Frontal cortex (tissue), 4 donors: ENCODE measurements around the gene STK24. TPM values are rescaled to one million over a fixed set of nuclear protein-coding genes. Genes with fewer than 3 reads are reported as not detected.
"Not testable (repeated sequence)": the region's sequence is repeated elsewhere in the genome, so short reads cannot be mapped to it uniquely, and the experiment has no call there.

Source experiments
- DNase-seq, 2 donors: peaks; one replicate each; pipeline ENCODE4 v3.0.0; 2012; ENCODE audit warnings: low spot score in 2 of 2
- FAIRE-seq: peaks from 2 replicates; lab custom pipeline; 2012; peaks lifted over from hg19 to GRCh38; lab: Jason Lieb, UNC
- total RNA-seq: library from RNA; depleted of rRNA; stranded (reverse); fragments of >200 nt; gene quantifications from one replicate; pipeline ENCODE4 v1.2.3, GENCODE V29; 2014
- donor health status: control.
- donor health status: control.
- donor health status: control.

STK24 gene
- total RNA-seq, 1 donor from 2014 or later: 26.1 TPM

DNA sequence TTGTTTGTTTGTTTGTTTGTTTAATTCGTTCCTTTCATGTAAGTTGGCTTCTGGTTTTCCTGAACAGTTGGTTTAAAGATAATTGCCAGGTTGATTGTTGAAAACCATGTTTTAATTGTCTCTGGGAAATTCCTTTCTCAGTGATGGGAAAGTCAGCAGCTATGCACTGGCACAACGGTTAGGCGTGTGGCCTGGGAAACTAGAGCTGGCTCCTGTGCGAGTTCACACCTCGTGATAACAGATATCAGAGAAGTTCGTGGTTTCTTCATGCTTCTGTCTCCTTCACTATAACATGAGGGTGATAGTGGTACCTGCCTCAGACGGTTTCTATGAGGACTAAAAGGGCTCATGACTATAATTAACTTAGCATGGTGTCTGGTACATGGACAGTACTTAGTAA lies 153.5 kb downstream of the STK24 start:
- FAIRE-seq (no peak), DNase-seq (no peak)

- FAIRE-seq (no peak), DNase-seq (no peak)
Measured at GRCh38 chr13:98422046-98422445, 154.9 kb downstream of the STK24 start.

DNA sequence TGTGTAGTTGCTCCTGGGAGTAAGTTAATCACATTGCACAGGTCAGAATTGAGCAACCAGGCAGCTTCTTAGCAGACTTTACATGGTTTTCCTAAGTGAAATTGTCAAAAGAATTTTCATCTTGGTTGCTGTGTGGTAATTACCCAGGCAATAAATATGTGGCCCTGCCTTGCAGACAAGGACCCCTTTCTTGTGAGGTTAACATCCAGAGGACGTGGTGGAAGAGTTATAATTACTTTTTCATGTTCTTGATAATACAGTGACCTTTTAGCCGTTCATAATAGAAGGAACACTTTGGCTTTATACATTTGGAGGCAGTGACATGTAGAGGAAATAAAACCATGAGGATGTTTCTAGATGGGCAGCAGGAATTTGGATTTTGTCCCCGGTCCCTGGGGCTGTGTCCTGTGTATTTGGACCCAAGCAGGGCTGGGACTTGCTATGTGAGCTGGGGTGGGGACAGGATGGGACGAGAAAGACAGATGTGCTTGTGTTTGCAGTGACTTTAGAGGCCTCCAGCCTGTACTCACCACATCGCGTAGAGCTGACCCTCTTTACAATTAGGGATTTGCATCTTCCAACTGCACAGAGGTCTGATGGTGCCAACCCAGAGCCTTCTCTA lies 156.2 kb downstream of the STK24 start:
- no peak for FAIRE-seq
- DNase-seq: no peak

DNA sequence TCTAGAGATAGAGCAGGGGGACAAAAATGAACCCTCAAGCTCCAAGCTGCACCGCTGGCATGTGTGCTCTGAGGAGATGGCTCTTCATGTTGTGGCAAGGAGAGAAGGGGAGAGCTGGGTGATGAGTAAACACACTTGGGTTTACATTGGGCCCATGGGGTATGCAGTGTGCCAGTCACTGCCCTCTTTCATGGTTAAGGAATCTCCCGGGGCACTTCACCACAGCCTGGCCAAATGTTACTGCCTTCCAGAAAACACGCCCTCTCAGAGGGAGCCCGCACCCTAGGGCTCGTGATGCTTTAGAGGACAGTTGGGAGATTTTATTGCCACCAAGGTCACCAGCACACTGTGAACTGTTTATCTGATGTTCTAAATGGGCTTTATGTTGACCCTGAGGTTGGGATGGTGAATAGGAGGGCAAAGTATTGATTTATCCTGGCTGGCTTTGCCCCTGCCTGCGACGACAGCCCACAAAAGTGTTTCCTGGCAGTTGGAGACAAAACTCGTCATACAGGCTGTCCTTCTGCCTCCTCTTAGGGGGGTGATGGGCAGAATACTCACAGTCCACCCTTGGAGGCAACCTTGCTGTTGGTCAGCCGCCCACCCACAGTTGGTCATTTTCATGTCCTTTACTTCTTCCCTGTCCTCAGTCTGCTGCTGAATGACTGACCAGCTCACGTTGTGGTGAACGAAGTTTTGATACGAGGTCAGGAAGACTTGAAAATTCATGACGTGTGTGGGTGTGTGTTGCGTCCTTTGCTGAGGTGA lies 156.9 kb downstream of the STK24 start:
- FAIRE-seq (no peak), DNase-seq (no peak)

DNA sequence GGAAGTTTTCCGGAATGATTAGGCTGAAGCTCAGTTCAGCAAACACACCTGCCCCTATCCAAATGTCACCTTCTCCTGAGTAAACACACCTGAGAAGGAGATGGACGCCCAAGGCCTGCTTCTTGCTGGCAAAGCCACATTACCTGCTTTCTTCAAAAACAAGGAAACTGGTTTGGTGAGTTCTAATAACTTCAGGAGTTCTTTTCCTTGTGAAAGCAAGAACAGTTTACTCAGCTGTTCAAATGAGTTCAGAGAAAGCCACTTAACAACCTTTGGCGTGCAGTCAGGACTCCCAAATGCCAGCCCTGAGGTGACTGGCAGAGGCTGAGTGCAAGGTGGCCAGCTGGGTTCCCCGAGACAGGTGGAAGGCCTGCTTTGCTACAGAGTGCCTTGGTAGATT lies 160.5 kb downstream of the STK24 start:
- FAIRE-seq (no peak), DNase-seq (no peak)

DNA sequence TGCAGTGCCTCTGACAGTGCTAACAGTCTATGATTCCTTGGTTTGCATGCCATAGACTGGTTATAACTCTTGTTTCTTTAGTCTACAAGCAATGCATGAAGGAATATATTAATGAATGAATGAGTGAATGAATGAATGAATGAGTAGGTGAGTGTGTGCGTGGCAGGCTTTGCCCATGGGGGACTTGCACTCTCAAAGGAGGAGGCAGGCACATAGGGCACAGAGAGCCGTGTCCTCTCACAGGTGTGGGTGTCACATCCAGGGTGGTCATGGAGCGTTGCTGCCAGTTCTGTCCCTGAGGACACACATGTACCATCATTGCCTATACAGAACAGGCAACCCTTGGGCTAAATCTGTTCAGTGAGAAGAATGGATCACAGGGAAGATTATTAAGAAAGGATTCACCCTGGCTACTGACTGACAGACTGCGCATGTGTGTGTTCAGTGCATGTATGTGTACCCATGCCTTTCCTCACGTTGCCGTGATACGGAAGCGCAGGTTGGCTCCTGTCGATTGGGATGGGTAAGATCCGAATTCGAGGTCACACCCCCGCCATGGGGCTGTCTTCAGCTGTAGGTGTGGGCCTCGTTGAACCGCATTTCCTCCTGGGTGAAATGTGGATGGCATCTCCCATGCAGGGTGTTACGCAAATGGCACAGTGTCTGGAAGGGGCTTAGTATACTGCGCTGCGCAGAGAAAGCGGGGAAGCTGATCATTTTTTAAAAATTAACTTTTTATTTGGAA lies 161.4 kb downstream of the STK24 start:
- no peak for DNase-seq
- FAIRE-seq: no peak

GRCh38 chr13:98413796-98414195 lies 163.1 kb downstream of the STK24 start:
- DNase-seq (no peak), FAIRE-seq (no peak)

DNA sequence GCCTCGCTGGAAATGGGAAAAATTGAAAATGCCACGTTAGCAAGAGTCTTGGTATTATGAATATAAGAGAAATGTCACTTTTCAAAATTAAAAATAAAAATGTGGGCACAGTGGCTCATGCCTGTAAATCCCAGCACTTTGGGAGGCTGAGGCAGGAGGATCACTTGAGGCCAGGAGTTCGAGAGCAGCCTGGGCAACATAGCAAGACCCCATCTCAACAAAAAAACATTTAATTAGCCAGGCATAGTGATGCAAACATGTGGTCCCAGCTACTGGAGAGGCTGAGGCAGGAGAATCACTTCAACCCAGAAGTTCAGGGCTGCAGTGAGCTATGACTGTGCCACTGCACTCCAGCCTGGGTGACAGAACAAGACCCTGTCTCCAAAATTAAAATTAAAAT lies 163.6 kb downstream of the STK24 start:
- not testable (repeated sequence) for DNase-seq, FAIRE-seq

- DNase-seq (no peak), FAIRE-seq (no peak)
Measured at GRCh38 chr13:98411617-98412265, 165.2 kb downstream of the STK24 start.

DNA sequence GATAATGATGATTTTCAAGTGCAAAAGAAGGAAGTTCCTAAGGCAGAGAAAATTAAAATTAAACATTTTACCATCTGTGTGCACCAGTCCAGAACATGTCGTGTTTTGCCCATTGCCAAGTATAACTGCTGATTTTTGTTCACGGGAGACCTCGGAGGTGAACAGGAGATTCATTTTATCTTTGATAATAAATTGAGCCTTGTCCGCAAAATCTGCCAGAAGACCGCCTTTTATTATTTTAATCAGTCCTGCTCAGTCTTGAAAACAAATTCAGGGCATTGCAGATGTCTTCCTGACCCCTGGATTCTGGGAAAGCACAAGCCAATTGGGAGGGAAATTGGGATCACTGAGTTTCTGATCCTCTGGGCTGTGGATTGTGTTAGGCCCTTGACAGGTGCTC lies 165.9 kb downstream of the STK24 start:
- DNase-seq: no peak
- no peak for FAIRE-seq

DNA sequence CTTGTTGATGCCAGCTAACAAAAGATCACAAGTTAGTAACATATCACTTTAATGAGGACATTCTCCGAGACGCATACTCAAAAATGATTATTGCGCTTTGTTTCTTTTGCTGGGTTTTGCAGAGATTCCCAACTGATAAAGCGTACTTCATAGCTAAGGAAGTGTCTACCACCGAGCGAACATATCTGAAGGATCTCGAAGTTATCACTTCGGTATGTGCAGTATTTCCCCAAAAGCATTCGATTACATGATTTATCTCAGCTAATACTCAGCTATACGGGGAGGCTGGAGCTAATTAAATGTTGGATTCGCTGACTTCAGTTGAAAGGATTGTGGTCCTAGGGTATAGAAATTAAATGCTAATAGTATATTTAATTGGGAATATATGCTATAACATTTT lies 166.3 kb downstream of the STK24 start:
- no peak for DNase-seq
- no peak for FAIRE-seq

- FAIRE-seq (no peak), DNase-seq (no peak)
Measured at GRCh38 chr13:98409281-98409680, 167.6 kb downstream of the STK24 start.

DNA sequence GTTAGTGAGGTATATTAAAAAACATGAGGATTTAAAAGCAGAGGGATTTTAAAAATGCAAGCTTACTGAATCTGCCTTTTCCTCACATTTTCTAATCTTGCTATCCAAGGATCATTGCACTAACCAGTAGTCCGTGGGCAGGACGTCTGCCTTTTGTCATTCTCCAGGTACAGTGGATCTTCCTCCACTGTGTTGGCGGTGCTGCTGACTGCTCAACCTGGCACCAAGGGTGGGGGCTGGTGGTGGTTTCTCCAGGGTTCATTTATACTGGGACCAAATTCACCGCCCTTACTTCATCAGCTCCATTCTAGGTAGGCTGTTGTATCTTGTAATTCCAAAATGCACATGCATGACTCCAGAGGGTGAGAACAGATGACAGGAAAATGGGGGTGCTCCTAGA lies 169.3 kb downstream of the STK24 start:
- DNase-seq (no peak), FAIRE-seq (no peak)

DNA sequence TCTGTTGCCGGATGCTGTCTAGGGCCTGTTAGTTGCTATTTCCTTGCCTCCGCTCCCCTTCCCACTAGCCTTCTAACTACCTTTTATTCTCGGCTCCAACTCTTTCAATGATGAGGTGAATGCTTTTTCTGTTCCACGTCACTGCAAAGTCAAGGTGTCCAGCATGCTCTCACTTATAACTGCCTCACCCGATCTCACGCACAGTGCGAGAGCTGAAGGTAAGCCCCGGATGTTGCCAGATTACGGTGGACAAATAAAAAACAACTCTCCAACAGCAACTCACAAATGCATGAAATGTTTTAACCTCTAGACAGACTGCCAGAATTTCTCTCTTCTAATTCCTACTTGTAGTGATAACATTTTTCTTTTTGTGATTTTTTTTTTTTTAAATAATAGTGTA lies 169.9 kb downstream of the STK24 start:
- no peak for DNase-seq
- no peak for FAIRE-seq

DNA sequence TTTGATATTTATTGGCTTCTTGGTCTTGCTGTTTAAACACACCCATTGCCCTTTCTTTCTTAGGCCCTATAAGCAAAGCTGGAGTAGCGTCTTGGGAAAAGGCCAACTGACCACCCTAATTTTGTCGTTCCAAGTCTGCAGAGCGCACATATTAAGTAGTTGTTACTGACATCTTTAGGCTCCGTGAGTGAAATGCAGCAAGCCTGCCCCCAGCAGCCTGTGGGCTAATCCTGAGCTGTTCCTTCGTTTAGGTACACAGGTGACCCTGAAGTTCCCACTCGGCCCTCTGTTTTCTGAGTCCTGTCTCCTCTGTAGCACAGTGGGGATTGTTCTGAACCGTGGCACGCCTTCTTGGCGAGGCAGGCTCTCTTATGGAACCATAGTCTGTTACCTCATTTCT lies 170.5 kb downstream of the STK24 start:
- DNase-seq (no peak), FAIRE-seq (no peak)

DNA sequence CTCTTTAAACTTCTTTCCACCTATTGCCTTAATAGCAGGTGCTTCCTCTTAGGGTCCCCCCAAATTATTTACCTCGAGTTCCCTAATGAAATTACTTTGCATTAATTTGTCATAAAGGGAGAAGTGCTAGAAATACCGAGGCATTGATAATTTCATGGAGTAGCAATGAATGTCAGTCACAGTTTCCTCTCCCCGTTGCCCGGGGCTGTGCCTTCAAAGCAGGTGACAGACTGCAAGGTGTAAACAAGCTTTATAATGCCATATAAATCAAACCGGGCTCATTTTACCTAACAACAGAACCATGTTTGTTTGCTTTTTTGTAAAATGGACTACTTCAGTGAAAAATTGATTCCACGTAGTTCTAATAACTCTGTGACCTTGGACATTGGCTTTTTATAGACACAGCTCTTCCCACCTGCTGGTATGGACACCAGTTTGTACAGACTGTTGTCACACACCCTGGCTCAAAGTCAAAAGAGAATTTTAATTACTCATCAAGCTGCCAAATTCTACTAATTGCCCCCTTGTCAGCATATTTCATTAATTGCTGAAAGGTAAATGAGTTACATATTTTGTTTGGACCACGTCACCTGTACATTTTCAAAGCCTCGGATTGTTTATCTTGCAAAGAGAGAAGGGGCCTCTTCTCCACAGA lies 171.1 kb downstream of the STK24 start:
- FAIRE-seq: no peak

DNA sequence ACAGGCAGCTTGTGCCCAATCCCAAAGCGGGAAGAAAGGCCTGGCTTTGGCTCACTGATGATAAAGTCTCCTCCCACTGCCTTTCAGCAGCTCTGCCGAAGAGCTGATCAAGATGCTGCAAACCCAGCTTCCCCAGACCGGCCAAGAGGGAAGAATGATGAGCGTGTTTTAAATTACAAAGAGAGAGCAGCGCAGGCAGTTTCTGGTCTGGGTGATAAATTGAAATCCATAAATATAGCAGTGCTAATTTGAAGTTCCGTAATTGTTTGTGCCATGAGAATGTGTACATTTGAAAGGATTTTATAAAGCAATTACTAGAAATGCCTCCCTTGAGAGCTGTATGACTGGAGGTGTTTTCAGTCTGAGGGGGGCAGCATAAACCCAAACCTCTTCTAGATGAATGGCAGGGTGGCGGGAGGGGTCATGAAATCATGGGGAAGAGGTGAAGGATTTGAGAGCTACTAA lies 171.8 kb downstream of the STK24 start:
- FAIRE-seq: no peak
- peak in 1 of 2 donors; percentile 49 for DNase-seq

More for the DNA sequence above, 171.1 kb downstream of the STK24 start:
- no peak for DNase-seq

GRCh38 chr13:98403076-98403475 lies 173.8 kb downstream of the STK24 start:
- DNase-seq (no peak), FAIRE-seq (no peak)

DNA sequence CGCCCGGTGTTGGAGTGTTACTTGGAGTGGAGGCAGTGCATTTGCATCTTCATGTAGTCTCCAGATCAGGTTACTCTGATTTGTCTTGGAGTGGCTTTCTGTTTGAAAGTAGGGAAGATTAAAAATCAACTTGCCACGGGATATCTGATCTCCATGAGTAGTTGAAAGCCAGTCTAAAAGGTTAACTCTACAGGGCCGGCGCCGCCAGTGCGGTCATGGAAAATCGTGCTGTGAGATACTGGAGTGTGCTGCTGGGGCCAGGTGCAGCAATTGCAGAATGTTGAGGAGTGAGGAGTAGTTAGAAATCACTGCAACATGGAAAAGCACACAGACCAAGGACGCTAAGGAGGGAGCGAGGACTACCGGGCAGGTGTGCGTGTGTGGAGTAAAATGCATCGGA lies 175.0 kb downstream of the STK24 start:
- DNase-seq (no peak), FAIRE-seq (no peak)

DNA sequence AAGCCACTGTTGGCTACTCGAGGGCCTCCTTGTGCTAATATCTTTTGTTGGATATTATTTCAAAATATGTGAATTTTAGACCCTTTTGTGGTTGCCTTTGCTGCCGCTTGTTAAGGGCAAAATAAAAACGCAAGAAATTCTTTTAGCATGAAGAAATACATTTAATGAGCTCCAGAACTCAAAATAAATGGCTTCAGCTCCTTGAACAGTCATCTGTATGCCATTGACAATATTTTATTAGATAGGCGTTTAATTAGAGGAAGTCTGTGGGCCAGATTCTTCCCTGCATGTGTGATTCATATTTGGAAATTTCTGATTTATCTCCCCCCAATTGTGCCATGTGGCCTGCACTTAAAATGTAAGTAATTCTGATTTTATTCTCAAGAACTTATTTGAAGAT lies 177.2 kb downstream of the STK24 start:
- no peak for FAIRE-seq

More for the DNA sequence above, 177.2 kb downstream of the STK24 start:
- DNase-seq: no peak
